Ovary (tissue), 3 donors: ENCODE measurements around the gene P4HB.

Experiments
- POLR2A ChIP-seq: fragments of 450-650 bp; IDR thresholded peaks from one replicate; pipeline ENCODE4 v1.6.1; 2017; ENCODE audit warnings: antibody characterized with exemption, mild to moderate bottlenecking, moderate library complexity
- TF ChIP-seq, protein P1 (sequence below), 3 donors: fragments of 450-650 bp in 2 of 3; fragments of 200-600 bp in 1 of 3; IDR thresholded peaks; one replicate each; pipeline versions ENCODE4 v1.5.1 to v1.8.0; 2016 to 2022; ENCODE audit warnings: antibody characterized with exemption in 3 of 3, mild to moderate bottlenecking in 1 of 3
- donor health status: DM: no; HTN: no; CAD: no.

- TF ChIP-seq, protein P1, sequence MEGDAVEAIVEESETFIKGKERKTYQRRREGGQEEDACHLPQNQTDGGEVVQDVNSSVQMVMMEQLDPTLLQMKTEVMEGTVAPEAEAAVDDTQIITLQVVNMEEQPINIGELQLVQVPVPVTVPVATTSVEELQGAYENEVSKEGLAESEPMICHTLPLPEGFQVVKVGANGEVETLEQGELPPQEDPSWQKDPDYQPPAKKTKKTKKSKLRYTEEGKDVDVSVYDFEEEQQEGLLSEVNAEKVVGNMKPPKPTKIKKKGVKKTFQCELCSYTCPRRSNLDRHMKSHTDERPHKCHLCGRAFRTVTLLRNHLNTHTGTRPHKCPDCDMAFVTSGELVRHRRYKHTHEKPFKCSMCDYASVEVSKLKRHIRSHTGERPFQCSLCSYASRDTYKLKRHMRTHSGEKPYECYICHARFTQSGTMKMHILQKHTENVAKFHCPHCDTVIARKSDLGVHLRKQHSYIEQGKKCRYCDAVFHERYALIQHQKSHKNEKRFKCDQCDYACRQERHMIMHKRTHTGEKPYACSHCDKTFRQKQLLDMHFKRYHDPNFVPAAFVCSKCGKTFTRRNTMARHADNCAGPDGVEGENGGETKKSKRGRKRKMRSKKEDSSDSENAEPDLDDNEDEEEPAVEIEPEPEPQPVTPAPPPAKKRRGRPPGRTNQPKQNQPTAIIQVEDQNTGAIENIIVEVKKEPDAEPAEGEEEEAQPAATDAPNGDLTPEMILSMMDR (IDR thresholded peaks at IDR 0.05) = no peak
- TF ChIP-seq POLR2A = no peak
Observed at GRCh38 chr17:81821147-81821546, 39.2 kb downstream of the P4HB start.
